H1 (cell line): ENCODE data around the gene NUDT4B. TPM values are rescaled to one million over a fixed set of nuclear protein-coding genes. Genes with fewer than 3 reads are reported as not detected.
"Not testable (repeated sequence)": the region's sequence is repeated elsewhere in the genome, so short reads cannot be mapped to it uniquely, and the experiment has no call there.

Experiments
- CTCF ChIA-PET: fragments of 300-600 bp; sonication (Branson Sonifier 250); formaldehyde crosslinking; loops from one replicate; lab custom pipeline; 2021; ENCODE audit not compliant: partially characterized antibody; lab: Charles Lee
- POLR2A ChIA-PET: fragments of 300-600 bp; sonication (Branson Sonifier 250); formaldehyde crosslinking; loops from one replicate; lab custom pipeline; 2021; ENCODE audit warnings: inconsistent platforms; ENCODE audit not compliant: partially characterized antibody; lab: Charles Lee
- DNase-seq, 2 experiments: peaks; one replicate each; pipeline versions ENCODE4 v3.0.0 to v3.0.0-alpha.2; 2010 to 2022; ENCODE audit warnings: low spot score in 2 of 2, low read depth in 1 of 2, mixed read lengths in 1 of 2
- FAIRE-seq: peaks from 2 replicates; lab custom pipeline; 2011; peaks lifted over from hg19 to GRCh38; lab: Jason Lieb, UNC
- H2AFZ ChIP-seq: 2 replicates; pipeline ENCODE4 v1.8.1; 2012; ENCODE audit warnings: low read length, inconsistent platforms
- H2AK5ac ChIP-seq: 2 replicates; pipeline ENCODE4 v1.6.1; 2013; ENCODE audit warnings: low read depth, low read length
- H2BK120ac ChIP-seq: replicated peaks from 2 replicates; pipeline ENCODE3; 2013; ENCODE audit warnings: low read depth, low read length, inconsistent platforms
- H2BK12ac ChIP-seq: 2 replicates; pipeline ENCODE4 v1.6.1; 2013; ENCODE audit warnings: low read depth, low read length
- H2BK15ac ChIP-seq: 2 replicates; pipeline ENCODE4 v1.6.1; 2013; ENCODE audit warnings: low read length
- H2BK20ac ChIP-seq: 2 replicates; pipeline ENCODE4 v1.6.1; 2013; ENCODE audit warnings: low read length
- H2BK5ac ChIP-seq: 2 replicates; pipeline ENCODE4 v1.6.1; 2013; ENCODE audit warnings: low read depth, low read length
- H3K14ac ChIP-seq: 2 replicates; pipeline ENCODE4 v1.6.1; 2013; ENCODE audit warnings: inconsistent platforms; ENCODE audit not compliant: insufficient read length
- H3K18ac ChIP-seq: 2 replicates; pipeline ENCODE4 v1.6.1; 2013; ENCODE audit warnings: low read length; ENCODE audit errors: extremely low read depth
- H3K23ac ChIP-seq: 2 replicates; pipeline ENCODE4 v1.6.1; 2013; ENCODE audit warnings: inconsistent platforms; ENCODE audit not compliant: insufficient read length
- H3K23me2 ChIP-seq: 2 replicates; pipeline ENCODE4 v1.6.1; 2013; ENCODE audit warnings: low read depth, low read length
- H3K27ac ChIP-seq: 2 replicates; pipeline ENCODE4 v1.6.1; 2011; ENCODE audit warnings: low read depth, low read length, inconsistent platforms
- H3K27me3 ChIP-seq, 4 experiments: replicated peaks in 1 of 4; 1 replicate in 1 of 4; 2 replicates in 3 of 4; pipeline versions ENCODE4 v1.6.1 to v1.8.1; 2011 to 2013; ENCODE audit warnings: low read length in 3 of 4, mild to moderate bottlenecking in 3 of 4, inconsistent platforms in 2 of 4, mixed read lengths in 2 of 4, moderate library complexity in 1 of 4; ENCODE audit not compliant: control insufficient read depth in 3 of 4, insufficient read depth in 3 of 4; ENCODE audit errors: extremely low read depth in 1 of 4
- H3K36me3 ChIP-seq, 4 experiments: 2 replicates each; pipeline versions ENCODE4 v1.6.1 to v1.8.1; 2011 to 2013; ENCODE audit warnings: mild to moderate bottlenecking in 4 of 4, low read length in 3 of 4, moderate library complexity in 2 of 4, control low read depth in 1 of 4, inconsistent platforms in 1 of 4; ENCODE audit not compliant: insufficient read depth in 4 of 4, control insufficient read depth in 2 of 4
- H3K4ac ChIP-seq: replicated peaks from 2 replicates; pipeline ENCODE3; 2013; ENCODE audit warnings: low read length, low read depth, mixed read lengths, inconsistent platforms; ENCODE audit not compliant: insufficient read length
- H3K4me1 ChIP-seq, 4 experiments: replicated peaks in 1 of 4; 1 replicate in 1 of 4; 2 replicates in 3 of 4; pipeline versions ENCODE4 v1.6.1 to v1.8.1; 2011 to 2013; ENCODE audit warnings: low read length in 3 of 4, inconsistent platforms in 2 of 4, mixed read lengths in 1 of 4; ENCODE audit not compliant: insufficient read depth in 4 of 4, control insufficient read depth in 3 of 4
- H3K4me2 ChIP-seq, 2 experiments: 2 replicates each; pipeline versions ENCODE4 v1.6.1 to v1.8.1; 2011 to 2013; ENCODE audit warnings: low read depth in 2 of 2, low read length in 2 of 2, control low read depth in 1 of 2, inconsistent platforms in 1 of 2, mild to moderate bottlenecking in 1 of 2; ENCODE audit not compliant: insufficient read depth in 1 of 2
- H3K4me3 ChIP-seq, 4 experiments: fragments of 200-600, 300-600 bp in 1 of 4; sonication (generic), shearing (Covaris generic), sonication (Bioruptor Twin) in 1 of 4; 2 replicates each; pipeline versions ENCODE4 v1.5.1 to v1.8.1; 2011 to 2016; ENCODE audit warnings: low read length in 4 of 4, low read depth in 3 of 4, control low read depth in 2 of 4, inconsistent platforms in 2 of 4, mild to moderate bottlenecking in 2 of 4, mixed read lengths in 1 of 4, moderate library complexity in 1 of 4; ENCODE audit not compliant: insufficient read depth in 2 of 4; ENCODE audit errors: extremely low read depth in 1 of 4
- H3K56ac ChIP-seq: replicated peaks from 2 replicates; pipeline ENCODE3; 2013; ENCODE audit warnings: low read depth, mild to moderate bottlenecking, mixed read lengths, low read length, inconsistent platforms; ENCODE audit not compliant: insufficient read length
- H3K79me1 ChIP-seq: 2 replicates; pipeline ENCODE4 v1.6.1; 2013; ENCODE audit warnings: low read depth, low read length, control low read depth
- H3K79me2 ChIP-seq, 2 experiments: 2 replicates each; pipeline versions ENCODE4 v1.6.1 to v1.8.1; 2012 to 2013; ENCODE audit warnings: low read length in 2 of 2, mild to moderate bottlenecking in 2 of 2, inconsistent platforms in 1 of 2; ENCODE audit not compliant: insufficient read depth in 2 of 2, control insufficient read depth in 1 of 2
- H3K9ac ChIP-seq, 4 experiments: replicated peaks in 1 of 4; 1 replicate in 1 of 4; 2 replicates in 3 of 4; pipeline versions ENCODE4 v1.6.1 to v1.8.1; 2011 to 2013; ENCODE audit warnings: low read depth in 3 of 4, low read length in 3 of 4, control low read depth in 2 of 4, mild to moderate bottlenecking in 2 of 4, moderate library complexity in 2 of 4, inconsistent platforms in 1 of 4; ENCODE audit errors: extremely low read depth in 1 of 4
- H3K9me3 ChIP-seq, 2 experiments: 2 replicates each; pipeline versions ENCODE4 v1.6.1 to v1.8.1; 2012 to 2013; ENCODE audit warnings: mild to moderate bottlenecking in 2 of 2, moderate library complexity in 2 of 2, control low read depth in 1 of 2, inconsistent platforms in 1 of 2, low read depth in 1 of 2, low read length in 1 of 2, mixed read lengths in 1 of 2; ENCODE audit not compliant: insufficient read depth in 2 of 2
- H4K20me1 ChIP-seq, 2 experiments: replicated peaks in 1 of 2; 2 replicates each; pipeline versions ENCODE3 to v1.8.1; 2011 to 2013; ENCODE audit warnings: inconsistent platforms in 2 of 2, low read length in 2 of 2, mild to moderate bottlenecking in 1 of 2; ENCODE audit not compliant: insufficient read depth in 2 of 2, control insufficient read depth in 1 of 2
- H4K5ac ChIP-seq: 2 replicates; pipeline ENCODE4 v1.6.1; 2013; ENCODE audit warnings: low read length, low read depth, mixed read lengths, inconsistent platforms; ENCODE audit not compliant: insufficient read length
- H4K8ac ChIP-seq: 2 replicates; pipeline ENCODE4 v1.8.0; 2013; ENCODE audit warnings: mild to moderate bottlenecking, moderate library complexity, low read length, inconsistent platforms; ENCODE audit not compliant: insufficient read depth; ENCODE audit errors: extremely low read depth
- H4K91ac ChIP-seq: replicated peaks from 2 replicates; pipeline ENCODE3; 2013; ENCODE audit warnings: low read length, mixed read lengths, inconsistent platforms; ENCODE audit not compliant: insufficient read length
- WGBS, 2 experiments: shearing (Covaris generic) in 1 of 2; methylation state at CpG; one replicate each; pipeline versions ENCODE4 v1.1.6 to v1.1.7; 2013 to 2015; ENCODE audit warnings: low lambda C conversion rate in 2 of 2, mixed read lengths in 2 of 2, inconsistent platforms in 1 of 2, low coverage in 1 of 2, missing lambda C conversion rate in 1 of 2; ENCODE audit not compliant: insufficient replicate concordance in 2 of 2, insufficient coverage in 1 of 2, insufficient read length in 1 of 2; ENCODE audit errors: extremely low coverage in 1 of 2, missing lambda C conversion rate in 1 of 2; 5-methylcytosine and 5-hydroxymethylcytosine counted together
- polyA plus RNA-seq, 7 experiments: library from polyadenylated mRNA; depleted of rRNA in 3 of 7; stranded (reverse) in 5 of 7; unstranded in 2 of 7; fragments of >200 nt in 5 of 7; fragments of 200-250 nt in 2 of 7; gene quantifications; 1 replicate in 5 of 7; 2 replicates in 1 of 7; 4 replicates in 1 of 7; pipeline versions ENCODE4 v1.2.1 to v1.2.3, GENCODE V29; 2011 to 2013; ENCODE audit warnings: missing spikeins in 2 of 7, mixed read lengths in 2 of 7
- total RNA-seq: library from RNA; stranded (reverse); fragmentation: NEBNext Ultra II Directional; extraction: Animal tissue kit (Norgen Biotek cat#: 25700); gene quantifications from 2 replicates; pipeline ENCODE4 v1.2.1, GENCODE V29; 2021

NUDT4B gene
- total and polyA plus RNA-seq, 2 of the 8 experiments (the other 6 are each of a cell fraction or from before 2014, with no cell fraction given), result 11.0 TPM; not detected in 1

DNA sequence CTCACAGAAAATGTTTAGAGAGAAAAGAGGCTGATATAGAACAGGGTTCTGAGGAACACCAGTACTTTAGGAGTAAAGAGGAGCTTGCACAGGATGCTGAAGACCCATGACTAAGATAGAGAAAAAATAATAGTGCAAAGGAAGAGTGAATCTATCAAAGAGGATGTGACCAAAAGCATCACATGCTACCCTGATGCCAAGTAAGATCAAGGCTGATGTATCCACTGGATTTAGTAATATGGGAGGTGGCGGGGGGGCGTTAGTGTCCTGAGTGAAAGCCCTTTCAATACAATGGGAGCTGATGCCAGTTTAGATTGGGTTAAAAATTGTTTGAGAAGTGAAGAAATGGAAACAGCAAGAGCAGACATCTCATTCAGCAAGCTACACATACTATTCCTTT, 11.2 kb downstream of the NUDT4B start:
- H2BK20ac ChIP-seq, H2BK15ac ChIP-seq, H3K9me3 ChIP-seq, H3K23ac ChIP-seq, H2AK5ac ChIP-seq, H4K91ac ChIP-seq, H3K23me2 ChIP-seq, H3K79me2 ChIP-seq, H2BK5ac ChIP-seq, H2AFZ ChIP-seq, H3K56ac ChIP-seq, H2BK12ac ChIP-seq, H3K4me1 ChIP-seq, H3K4me3 ChIP-seq, H4K8ac ChIP-seq, H4K20me1 ChIP-seq, H3K36me3 ChIP-seq, FAIRE-seq, H4K5ac ChIP-seq, H3K18ac ChIP-seq, CTCF ChIA-PET, H3K4me2 ChIP-seq, H3K27me3 ChIP-seq, H3K9ac ChIP-seq, H3K79me1 ChIP-seq, H2BK120ac ChIP-seq, H3K4ac ChIP-seq, POLR2A ChIA-PET, H3K14ac ChIP-seq, H3K27ac ChIP-seq: not testable (repeated sequence)
- DNase-seq, result peak in 1 of 2 experiments; percentile 6
- 100% methylated on average over 2 of the region's 2 CpGs; no CpG with 5 or more reads in 1 of the 2 experiments for WGBS, 2 experiments

DNA sequence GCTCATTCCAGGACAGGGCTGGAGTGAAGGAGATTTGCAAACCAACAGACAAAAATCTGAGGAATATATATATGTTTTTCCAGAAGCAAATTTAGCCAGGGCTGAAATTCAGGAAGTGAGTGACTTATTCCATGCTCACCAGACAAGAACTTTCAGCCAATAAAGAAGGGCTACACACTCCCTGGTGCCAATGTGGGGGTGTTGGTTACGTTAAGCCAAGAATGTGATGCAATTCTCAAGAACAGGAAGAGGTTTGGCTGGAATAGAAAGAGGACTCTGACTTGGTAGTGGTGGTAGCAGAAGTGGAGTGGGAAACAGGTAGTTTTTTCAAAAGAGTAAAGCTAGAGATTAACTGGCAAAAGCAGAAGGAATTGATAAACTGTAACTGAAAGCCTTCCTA, 11.6 kb downstream of the NUDT4B start:
- H3K27me3 ChIP-seq, H3K14ac ChIP-seq, H3K9me3 ChIP-seq, H2BK5ac ChIP-seq, H4K20me1 ChIP-seq, H2BK15ac ChIP-seq, H4K5ac ChIP-seq, H4K91ac ChIP-seq, H4K8ac ChIP-seq, H3K23ac ChIP-seq, H3K9ac ChIP-seq, CTCF ChIA-PET, FAIRE-seq, H3K23me2 ChIP-seq, H2AK5ac ChIP-seq, H2BK12ac ChIP-seq, H3K18ac ChIP-seq, H3K79me2 ChIP-seq, H3K4ac ChIP-seq, POLR2A ChIA-PET, DNase-seq, H3K4me3 ChIP-seq, H3K4me2 ChIP-seq, H2BK120ac ChIP-seq, H2AFZ ChIP-seq, H2BK20ac ChIP-seq, H3K27ac ChIP-seq, H3K4me1 ChIP-seq, H3K79me1 ChIP-seq, H3K56ac ChIP-seq, H3K36me3 ChIP-seq: not testable (repeated sequence)
- no CpG with 5 or more reads among the region's 1 CpG for WGBS, 2 experiments
